ENCODE results near the gene CNPY3. TPM values are rescaled to one million over a fixed set of nuclear protein-coding genes. Genes with fewer than 3 reads are reported as not detected.
"Not testable (repeated sequence)": the region's sequence is repeated elsewhere in the genome, so short reads cannot be mapped to it uniquely, and the experiment has no call there.

Gene CNPY3
- total RNA-seq, 1 donor from 2014 or later = 41.0 TPM

- Mint-ChIP-seq H3K4me1 (ENCODE audit: low read depth) (no peaks in the 10 kb centered on the region), H3K27me3 (ENCODE audit: low read depth) (no peaks in the 10 kb centered on the region), H3K36me3 (ENCODE audit: low read depth) (peaks cover 17% of the 10 kb centered on the region), H3K9me3 (ENCODE audit: low read depth) (no peaks in the 10 kb centered on the region), H3K27ac (ENCODE audit: unreplicated experiment) (no peak overlapping the region), H3K4me3 (ENCODE audit: unreplicated experiment) (no peak overlapping the region)
- no peak for TF ChIP-seq CTCF (IDR thresholded peaks at IDR 0.05)
- DNase-seq (ENCODE audit: low spot score) = no peak
These were observed 9.9 kb downstream of the CNPY3 start for GRCh38 chr6:42938987-42939809.

- no peak for TF ChIP-seq CTCF (IDR thresholded peaks at IDR 0.05)
- no peak for DNase-seq (ENCODE audit: low spot score)
- H3K27me3 Mint-ChIP-seq (ENCODE audit: low read depth) = no peaks in the 10 kb centered on the region
- no peak overlapping the region for H3K4me3 Mint-ChIP-seq (ENCODE audit: unreplicated experiment)
- H3K4me1 Mint-ChIP-seq (ENCODE audit: low read depth) = no peaks in the 10 kb centered on the region
- H3K36me3 Mint-ChIP-seq (ENCODE audit: low read depth) = peaks cover 18% of the 10 kb centered on the region
- H3K27ac Mint-ChIP-seq (ENCODE audit: unreplicated experiment) = no peak overlapping the region
- no peaks in the 10 kb centered on the region for H3K9me3 Mint-ChIP-seq (ENCODE audit: low read depth)
These were observed 10.5 kb downstream of the CNPY3 start for GRCh38 chr6:42939810-42940167.

GRCh38 chr6:42940493-42941045, 11.3 kb downstream of the CNPY3 start:
- H3K4me1 Mint-ChIP-seq (ENCODE audit: low read depth) = no peaks in the 10 kb centered on the region

GRCh38 chr6:42941356-42941755, 12.1 kb downstream of the CNPY3 start:
- H3K4me3 Mint-ChIP-seq (ENCODE audit: unreplicated experiment); H3K27me3 Mint-ChIP-seq (ENCODE audit: low read depth); H3K27ac Mint-ChIP-seq (ENCODE audit: unreplicated experiment); H3K4me1 Mint-ChIP-seq (ENCODE audit: low read depth); H3K9me3 Mint-ChIP-seq (ENCODE audit: low read depth); DNase-seq (ENCODE audit: low spot score): not testable (repeated sequence)
- peaks cover 14% of the 10 kb centered on the region for H3K36me3 Mint-ChIP-seq (ENCODE audit: low read depth)

More at GRCh38 chr6:42940493-42941045, 11.3 kb downstream of the CNPY3 start:
- no peak for TF ChIP-seq CTCF (IDR thresholded peaks at IDR 0.05)
- DNase-seq (ENCODE audit: low spot score) = no peak
- Mint-ChIP-seq H3K27ac (ENCODE audit: unreplicated experiment) (no peak overlapping the region), H3K9me3 (ENCODE audit: low read depth) (no peaks in the 10 kb centered on the region), H3K27me3 (ENCODE audit: low read depth) (no peaks in the 10 kb centered on the region), H3K36me3 (ENCODE audit: low read depth) (peaks cover 15% of the 10 kb centered on the region), H3K4me3 (ENCODE audit: unreplicated experiment) (no peak overlapping the region)

GRCh38 chr6:42942444-42942843, 13.2 kb downstream of the CNPY3 start:
- H3K4me1 Mint-ChIP-seq (ENCODE audit: low read depth) = no peaks in the 10 kb centered on the region

More at GRCh38 chr6:42942444-42942843, 13.2 kb downstream of the CNPY3 start:
- Mint-ChIP-seq H3K27ac (ENCODE audit: unreplicated experiment) (no peak overlapping the region), H3K36me3 (ENCODE audit: low read depth) (peaks cover 11% of the 10 kb centered on the region), H3K4me3 (ENCODE audit: unreplicated experiment) (no peak overlapping the region), H3K27me3 (ENCODE audit: low read depth) (no peaks in the 10 kb centered on the region), H3K9me3 (ENCODE audit: low read depth) (no peaks in the 10 kb centered on the region)
- TF ChIP-seq CTCF (IDR thresholded peaks at IDR 0.05) = no peak
- peak; percentile 27 for DNase-seq (ENCODE audit: low spot score)

Data from chondrocyte (in vitro differentiated cells).